GM21423 (cell line): ENCODE measurements around the gene C4BPB.

Experiments
- ATAC-seq: cut with Tn5 transposase; IDR thresholded peaks from one replicate; pipeline ENCODE4 v1.9.1; 2021; ENCODE audit warnings: mild to moderate bottlenecking, moderate library complexity; ENCODE audit not compliant: unreplicated experiment

The C4BPB gene

DNA sequence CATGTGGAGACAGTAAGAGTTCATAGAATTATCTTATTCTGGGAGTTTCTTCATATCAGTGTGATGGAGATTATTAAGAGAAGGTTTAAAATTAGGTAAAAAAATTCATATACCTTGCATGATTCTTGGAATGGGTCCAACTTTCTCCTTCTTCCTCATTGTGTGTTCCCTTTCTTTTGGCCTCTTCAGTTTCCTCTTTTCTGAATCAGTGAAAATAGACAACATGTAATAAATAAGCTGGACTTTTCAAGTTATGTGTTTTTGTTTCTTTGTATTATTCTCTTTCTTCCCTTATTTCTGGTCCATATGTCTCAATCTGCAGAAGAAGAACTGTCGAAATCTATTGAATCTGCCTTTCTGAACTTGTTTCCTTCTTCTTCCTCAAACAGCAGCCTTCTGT lies 45.9 kb downstream of the C4BPB start:
- ATAC-seq: no peak

- no peak for ATAC-seq
Measured at GRCh38 chr1:207139616-207140015, 51.0 kb downstream of the C4BPB start.

DNA sequence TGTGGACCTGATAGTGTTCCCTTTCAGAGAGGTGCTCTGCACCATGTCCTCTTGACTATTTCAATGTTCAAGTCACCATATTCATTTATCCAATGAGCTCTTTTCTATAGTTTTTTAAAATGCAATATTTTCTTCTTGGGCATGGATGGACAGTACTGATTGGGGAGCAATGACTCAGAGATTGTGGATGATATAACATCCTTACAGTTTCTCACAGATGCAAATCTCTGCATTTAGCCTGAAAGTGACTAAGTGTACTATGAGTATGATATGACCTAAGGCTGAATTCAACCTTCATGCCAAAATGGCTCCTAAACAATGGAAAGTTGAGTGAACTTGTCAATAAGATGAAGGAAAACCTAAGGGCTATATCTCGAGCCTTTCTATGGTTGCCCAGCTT lies 51.9 kb downstream of the C4BPB start:
- no peak for ATAC-seq

DNA sequence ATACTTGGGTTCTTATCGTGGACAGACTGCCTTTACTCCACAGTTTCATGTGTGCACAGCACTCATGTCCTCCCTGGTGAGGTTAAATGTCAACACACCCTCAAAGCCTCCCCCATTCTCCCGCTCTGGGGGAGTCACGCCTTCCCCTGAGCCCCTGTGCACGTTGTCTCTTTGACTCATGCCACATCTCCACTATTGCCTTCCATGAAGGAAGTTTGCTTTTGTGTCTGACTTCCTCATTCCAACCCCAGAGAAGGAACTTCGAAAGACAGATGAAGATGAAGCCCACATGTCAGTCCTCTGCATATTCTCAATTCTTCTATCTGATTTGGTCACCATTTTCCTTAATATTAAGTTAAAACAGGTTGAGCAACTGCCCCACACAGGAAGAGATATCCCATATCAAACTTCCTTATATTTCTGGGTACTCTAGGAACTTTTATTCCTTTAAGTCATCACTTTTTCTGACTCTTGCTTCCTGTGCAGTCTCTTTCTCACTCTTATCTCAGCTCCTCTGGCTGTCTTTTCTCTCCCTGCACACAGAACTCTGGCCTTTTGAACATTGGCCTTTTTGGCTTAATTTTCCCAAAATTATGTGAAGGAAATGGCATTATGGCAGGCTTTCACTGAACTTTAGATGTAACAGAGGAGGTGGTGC lies 56.9 kb downstream of the C4BPB start:
- ATAC-seq: no peak
